Caco-2 (cell line): ENCODE data around the gene DHCR24. TPM values are rescaled to one million over a fixed set of nuclear protein-coding genes. Genes with fewer than 3 reads are reported as not detected.

Experiments
- BruUV-seq: library from RNA; stranded (reverse); fragments of 400-500 nt; replicated peaks from 2 replicates; lab custom pipeline; 2021; lab: Mats Ljungman, UMichigan
- CTCF ChIA-PET: fragments of 300-600 bp; sonication (Branson Sonifier 250); formaldehyde crosslinking; loops from one replicate; lab custom pipeline; 2022; ENCODE audit warnings: antibody characterized with exemption; lab: Charles Lee
- POLR2A ChIA-PET: fragments of 300-600 bp; sonication (Branson Sonifier 250); formaldehyde crosslinking; loops from one replicate; lab custom pipeline; 2022; ENCODE audit warnings: antibody characterized with exemption; lab: Charles Lee
- DNase-seq, 2 experiments: peaks; one replicate each; pipeline versions ENCODE4 v3.0.0 to v3.0.0-alpha.2; 2020 to 2022
- H3K27me3 ChIP-seq: replicated peaks from 2 replicates; pipeline ENCODE4 v1.6.0; 2011; ENCODE audit warnings: low read length; ENCODE audit not compliant: control insufficient read depth, insufficient read depth
- H3K36me3 ChIP-seq: 2 replicates; pipeline ENCODE4 v1.5.1; 2011; ENCODE audit warnings: low read length; ENCODE audit not compliant: control insufficient read depth, insufficient read depth
- H3K4me1 ChIP-seq: fragments of 250-450 bp; sonication (Bioruptor Pico); 2 replicates; pipeline ENCODE4 v1.5.1; 2020; ENCODE audit warnings: mild to moderate bottlenecking
- H3K4me3 ChIP-seq: 2 replicates; pipeline ENCODE4 v1.5.1; 2011; ENCODE audit warnings: low read depth, mild to moderate bottlenecking, control low read depth, low read length
- H3K9me3 ChIP-seq: fragments of 250-450 bp; sonication (Bioruptor Pico); 2 replicates; pipeline ENCODE4 v1.5.1; 2020; ENCODE audit warnings: mild to moderate bottlenecking, moderate library complexity
- H3K27ac Mint-ChIP-seq: one replicate; pipeline ENCODE4 v1.8.0; 2022; ENCODE audit warnings: mixed read lengths; ENCODE audit not compliant: unreplicated experiment
- H3K27me3 Mint-ChIP-seq: one replicate; pipeline ENCODE4 v1.8.0; 2022; ENCODE audit warnings: mixed read lengths; ENCODE audit not compliant: insufficient read depth, unreplicated experiment
- H3K36me3 Mint-ChIP-seq: one replicate; pipeline ENCODE4 v1.8.0; 2022; ENCODE audit warnings: mild to moderate bottlenecking, mixed read lengths; ENCODE audit not compliant: insufficient read depth, unreplicated experiment
- H3K4me1 Mint-ChIP-seq: one replicate; pipeline ENCODE4 v1.8.0; 2022; ENCODE audit warnings: low read depth, mixed read lengths; ENCODE audit not compliant: unreplicated experiment
- H3K4me3 Mint-ChIP-seq: one replicate; pipeline ENCODE4 v1.8.0; 2022; ENCODE audit warnings: mild to moderate bottlenecking, moderate library complexity, mixed read lengths; ENCODE audit not compliant: unreplicated experiment
- H3K9me3 Mint-ChIP-seq: one replicate; pipeline ENCODE4 v1.8.0; 2022; ENCODE audit warnings: mixed read lengths; ENCODE audit not compliant: unreplicated experiment
- CTCF ChIP-seq, 2 experiments: fragments of 200-600 bp in 1 of 2; IDR thresholded peaks; 1 replicate in 1 of 2; 2 replicates in 1 of 2; pipeline versions ENCODE4 v1.5.1 to v1.8.0; 2011 to 2022; ENCODE audit warnings: antibody characterized with exemption in 1 of 2, control low read depth in 1 of 2, inconsistent platforms in 1 of 2, low read depth in 1 of 2, low read length in 1 of 2, mild to moderate bottlenecking in 1 of 2, moderate library complexity in 1 of 2; ENCODE audit not compliant: insufficient read depth in 1 of 2, severe bottlenecking in 1 of 2, unreplicated experiment in 1 of 2
- intact Hi-C: fragments of 100-400 bp; cut with micrococcal nuclease; formaldehyde crosslinking; loops from one replicate; pipeline ENCODE4 v1.10.0; 2022; ENCODE audit not compliant: unreplicated experiment
- total RNA-seq: library from RNA; stranded (reverse); gene quantifications from 2 replicates; pipeline ENCODE4 v1.2.3, GENCODE V29; 2022

The DHCR24 gene
- total RNA-seq, 1 experiment from 2014 or later = 522 TPM

DNA sequence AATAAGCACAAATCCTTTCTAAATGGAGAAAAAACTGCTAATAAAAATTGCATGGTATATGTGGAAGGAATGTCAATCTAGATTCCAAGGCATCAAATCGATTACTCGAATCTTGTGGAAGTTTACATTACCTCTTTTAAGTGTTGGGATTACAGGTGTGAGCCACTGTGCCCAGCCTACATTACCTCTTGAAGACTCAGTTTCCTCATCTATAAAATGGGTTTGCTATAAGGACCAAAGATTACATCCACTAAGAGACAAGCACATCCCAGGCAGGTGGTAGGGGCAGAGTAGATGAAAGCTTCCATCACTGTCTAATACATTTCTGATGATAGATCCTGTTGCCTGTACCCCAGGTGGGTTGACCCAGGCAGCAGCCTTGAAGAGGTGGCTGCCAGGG, 16.1 kb downstream of the DHCR24 start:
- peaks cover 86% of the 10 kb centered on the region for H3K36me3 Mint-ChIP-seq
- peaks cover 13% of the 10 kb centered on the region for H3K4me1 Mint-ChIP-seq
- ChIA-PET CTCF (no interaction called here), POLR2A (no interaction called here)
- H3K27ac Mint-ChIP-seq = no peak overlapping the region
- H3K4me3 ChIP-seq = no peak overlapping the region
- no peak overlapping the region for H3K4me3 Mint-ChIP-seq
- H3K9me3 ChIP-seq = no peaks in the 10 kb centered on the region
- intact Hi-C loops = no loop called here
- peaks cover 30% of the 10 kb centered on the region for H3K4me1 ChIP-seq
- no TSS peak for BruUV-seq
- peaks cover 2% of the 10 kb centered on the region for H3K36me3 ChIP-seq
- DNase-seq = no peak
- no peaks in the 10 kb centered on the region for H3K27me3 ChIP-seq
- no peaks in the 10 kb centered on the region for H3K9me3 Mint-ChIP-seq
- no peaks in the 10 kb centered on the region for H3K27me3 Mint-ChIP-seq
- no peak for TF ChIP-seq CTCF (IDR thresholded peaks at IDR 0.05; ENCODE audit: insufficient read depth in 1 of 2, low read depth in 1 of 2, low read length in 1 of 2, severe bottlenecking in 1 of 2, unreplicated experiment in 1 of 2)

- H3K27ac Mint-ChIP-seq = no peak overlapping the region
- TF ChIP-seq CTCF (IDR thresholded peaks at IDR 0.05; ENCODE audit: insufficient read depth in 1 of 2, low read depth in 1 of 2, low read length in 1 of 2, severe bottlenecking in 1 of 2, unreplicated experiment in 1 of 2) = no peak
- ChIA-PET POLR2A (no interaction called here), CTCF (interaction anchor here (0.9 kb wide), 1 partner anchor 153 kb away, joined by 3 read pairs; no protein-coding TSS in a partner anchor)
- DNase-seq = no peak
- Histone ChIP-seq H3K9me3 (no peaks in the 10 kb centered on the region), H3K27me3 (no peaks in the 10 kb centered on the region), H3K4me1 (peaks cover 28% of the 10 kb centered on the region), H3K4me3 (no peak overlapping the region), H3K36me3 (peaks cover 3% of the 10 kb centered on the region)
- H3K9me3 Mint-ChIP-seq = no peaks in the 10 kb centered on the region
- H3K27me3 Mint-ChIP-seq = no peaks in the 10 kb centered on the region
- H3K4me3 Mint-ChIP-seq = peak overlapping the region; percentile 25
- intact Hi-C loops = no loop called here
- BruUV-seq = no TSS peak
- peaks cover 7% of the 10 kb centered on the region for H3K4me1 Mint-ChIP-seq
- peaks cover 91% of the 10 kb centered on the region for H3K36me3 Mint-ChIP-seq
Measured at GRCh38 chr1:54869173-54869851, 17.7 kb downstream of the DHCR24 start.

DNA sequence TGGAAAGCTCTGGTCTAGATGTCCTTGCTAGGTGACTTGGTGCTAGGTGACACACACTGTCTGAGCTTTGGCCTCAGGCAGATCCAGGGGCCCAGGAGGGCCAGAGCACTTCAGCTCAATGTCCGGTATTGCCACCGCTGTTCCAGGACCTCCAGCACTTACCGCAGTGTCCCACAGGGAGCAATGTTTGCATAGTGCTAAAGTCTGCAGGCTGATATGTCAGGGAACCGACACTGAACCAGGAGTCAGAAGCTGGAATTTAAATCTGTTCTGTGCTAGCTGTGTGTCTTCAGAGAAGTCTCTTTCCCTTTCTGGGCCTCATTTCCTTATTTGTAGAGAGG, 19.3 kb downstream of the DHCR24 start:
- H3K4me1 ChIP-seq = peaks cover 28% of the 10 kb centered on the region
- peaks cover 3% of the 10 kb centered on the region for H3K36me3 ChIP-seq
- no peaks in the 10 kb centered on the region for H3K9me3 ChIP-seq
- Mint-ChIP-seq H3K4me1 (peaks cover 7% of the 10 kb centered on the region), H3K27ac (no peak overlapping the region), H3K27me3 (no peaks in the 10 kb centered on the region), H3K36me3 (peaks cover 93% of the 10 kb centered on the region), H3K4me3 (no peak overlapping the region), H3K9me3 (no peaks in the 10 kb centered on the region)
- no TSS peak for BruUV-seq
- H3K4me3 ChIP-seq = no peak overlapping the region
- peak in 1 of 2 experiments; percentile 60 for DNase-seq
- POLR2A ChIA-PET = interaction anchor here (1.1 kb wide), 1 partner anchor 19 kb away, joined by 3 read pairs; no protein-coding TSS in a partner anchor
- CTCF ChIA-PET = no interaction called here
- intact Hi-C loops = no loop called here
- TF ChIP-seq CTCF (IDR thresholded peaks at IDR 0.05; ENCODE audit: insufficient read depth in 1 of 2, low read depth in 1 of 2, low read length in 1 of 2, severe bottlenecking in 1 of 2, unreplicated experiment in 1 of 2) = no peak
- H3K27me3 ChIP-seq = no peaks in the 10 kb centered on the region
